NCI-H1694 (cell line): Measurements from ENCODE around the gene HMCN2.

Experiments used
- DNase-seq: peaks from one replicate; lab custom pipeline; 2025; lab: John Stamatoyannopoulos, UW

Gene HMCN2

GRCh38 chr9:130472184-130472705 is 206.7 kb downstream of the HMCN2 start:
- DNase-seq = no peak

- DNase-seq = no peak
Measured at GRCh38 chr9:130473009-130473408, 207.4 kb downstream of the HMCN2 start.

DNA sequence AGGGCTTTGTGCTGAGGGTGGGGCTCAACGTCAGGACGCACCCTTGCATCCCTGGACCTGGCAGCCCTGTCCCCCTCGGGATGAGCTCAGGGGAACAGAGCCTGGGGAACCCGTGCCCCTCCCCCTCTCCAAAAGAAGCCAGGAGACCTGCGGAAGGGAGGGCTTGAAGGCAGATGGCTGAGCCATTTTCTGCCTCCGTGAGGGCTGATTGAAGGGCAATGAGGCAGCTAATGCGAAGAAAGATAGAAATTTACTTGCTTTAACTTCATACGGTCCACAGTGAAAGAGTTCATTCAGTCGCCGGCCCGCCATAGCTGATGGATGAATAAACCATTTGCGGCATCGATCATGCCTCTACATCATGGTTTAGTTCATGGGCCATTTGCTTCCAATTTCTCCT is 208.0 kb downstream of the HMCN2 start:
- no peak for DNase-seq

DNA sequence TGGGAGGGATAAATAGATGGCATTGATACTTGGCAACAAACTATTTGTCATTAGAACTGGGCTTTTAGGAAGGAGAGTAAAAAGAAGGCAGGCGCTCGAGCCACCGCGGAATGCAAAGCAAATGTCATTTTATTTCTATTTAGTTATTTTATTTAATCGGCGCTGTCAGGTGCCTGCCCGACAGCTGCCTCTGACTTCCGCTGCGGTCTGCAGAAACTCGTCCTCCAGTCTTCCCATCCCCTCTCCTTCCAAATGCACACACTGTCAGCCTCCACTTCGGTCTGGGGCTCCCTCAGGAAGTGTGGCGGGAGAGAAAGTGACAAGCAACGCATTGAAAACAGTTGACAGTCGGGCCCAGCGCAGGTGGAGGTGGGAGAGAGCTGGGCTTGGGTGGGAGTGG is 208.5 kb downstream of the HMCN2 start:
- no peak for DNase-seq

GRCh38 chr9:130476151-130476730 is 210.7 kb downstream of the HMCN2 start:
- DNase-seq = no peak

GRCh38 chr9:130477564-130477963 is 212.0 kb downstream of the HMCN2 start:
- no peak for DNase-seq

DNA sequence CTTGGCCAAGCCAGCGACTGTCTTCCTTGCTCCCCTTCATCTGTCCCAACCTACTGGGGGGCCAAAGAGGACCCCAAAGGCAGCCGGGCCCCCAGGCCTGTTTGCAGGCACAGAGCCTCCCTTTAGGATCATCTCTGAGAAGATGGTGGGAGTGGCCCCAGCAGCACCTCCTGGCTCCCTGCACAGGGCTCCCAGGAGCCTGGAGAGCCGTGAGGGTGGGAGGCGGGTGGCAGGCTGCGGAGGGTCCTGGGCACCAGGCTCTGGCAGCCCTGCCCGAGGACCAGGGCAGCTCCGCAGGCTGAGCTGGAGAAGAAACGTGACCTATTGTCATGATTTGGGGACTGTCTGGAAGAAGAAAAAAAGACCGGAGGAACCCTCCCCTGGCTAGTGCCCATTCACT is 212.6 kb downstream of the HMCN2 start:
- no peak for DNase-seq

- peak; percentile 45 for DNase-seq
Measured at GRCh38 chr9:130478736-130479575, 213.4 kb downstream of the HMCN2 start.

GRCh38 chr9:130479587-130479986 is 214.0 kb downstream of the HMCN2 start:
- no peak for DNase-seq

GRCh38 chr9:130480673-130481072 is 215.1 kb downstream of the HMCN2 start:
- DNase-seq = no peak

- DNase-seq = no peak
Measured at GRCh38 chr9:130482463-130482862, 216.9 kb downstream of the HMCN2 start.

DNA sequence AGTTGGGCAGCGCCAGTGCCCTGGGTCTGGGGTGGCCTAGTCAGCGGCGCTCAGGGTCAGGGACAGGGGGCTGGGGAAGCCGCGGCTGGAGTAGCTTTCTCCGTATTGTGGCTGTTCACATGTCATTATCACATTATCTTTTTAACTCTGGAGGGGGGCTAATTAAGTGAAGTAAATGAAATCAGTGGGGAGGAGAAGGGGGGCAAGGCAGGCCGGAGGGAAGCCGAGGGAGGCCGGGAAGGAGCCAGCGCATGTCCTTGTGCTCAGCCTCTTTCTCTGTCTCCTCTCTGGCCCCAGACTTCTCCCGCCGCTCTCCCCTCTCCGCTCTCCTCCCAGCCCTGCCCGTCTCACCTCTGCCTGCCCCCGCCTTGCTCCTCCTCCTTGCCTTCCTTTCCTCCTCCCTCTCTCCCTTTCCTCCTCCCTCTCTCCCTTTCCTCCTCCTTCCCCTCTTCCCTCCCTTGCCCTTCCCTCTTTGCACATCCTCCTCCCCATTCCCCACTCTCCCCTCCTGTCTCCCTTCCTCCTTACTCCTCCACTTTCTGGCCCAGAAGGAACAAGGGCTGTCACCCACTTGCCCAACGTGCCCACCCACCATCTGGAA is 217.9 kb downstream of the HMCN2 start:
- DNase-seq = no peak
